ENCODE results near the gene ERBIN. TPM values are rescaled to one million over a fixed set of nuclear protein-coding genes. Genes with fewer than 3 reads are reported as not detected.

Gene ERBIN
- polyA plus RNA-seq, 1 donor, result 124 TPM

DNA sequence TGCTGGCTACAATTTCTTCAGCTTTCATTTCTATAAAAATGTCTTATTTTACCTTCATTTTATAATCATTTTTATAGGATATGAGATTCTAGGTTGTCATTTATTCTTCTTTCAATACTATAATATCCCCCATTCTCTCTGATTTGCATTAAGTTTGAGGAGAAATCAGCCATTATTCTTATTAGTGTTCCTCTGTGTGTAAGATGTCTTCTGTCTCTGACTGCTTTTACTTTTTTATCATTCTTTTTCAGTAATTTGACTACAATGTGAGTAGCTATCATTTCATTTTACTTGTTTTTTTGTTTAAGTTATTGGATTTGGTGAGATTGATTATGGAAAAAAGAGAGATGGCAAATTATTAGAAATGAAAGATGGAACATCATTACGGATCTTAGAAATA, 204.1 kb downstream of the ERBIN start:
- no peak for DNase-seq

Other genes with a start within 250 kb of the ERBIN start
- 9.3 TPM for gene SGTB, start 204.5 kb upstream of the ERBIN start, polyA plus RNA-seq (ENCODE audit: insufficient read length)
- 41.7 TPM for gene NLN, start 204.4 kb upstream of the ERBIN start, polyA plus RNA-seq (ENCODE audit: insufficient read length)
- gene SREK1, start 217.7 kb downstream of the ERBIN start, polyA plus RNA-seq (ENCODE audit: insufficient read length), result 221 TPM

Data from left kidney (tissue), 2 donors.